ENCODE results near the gene EFL1.

The EFL1 gene

DNA sequence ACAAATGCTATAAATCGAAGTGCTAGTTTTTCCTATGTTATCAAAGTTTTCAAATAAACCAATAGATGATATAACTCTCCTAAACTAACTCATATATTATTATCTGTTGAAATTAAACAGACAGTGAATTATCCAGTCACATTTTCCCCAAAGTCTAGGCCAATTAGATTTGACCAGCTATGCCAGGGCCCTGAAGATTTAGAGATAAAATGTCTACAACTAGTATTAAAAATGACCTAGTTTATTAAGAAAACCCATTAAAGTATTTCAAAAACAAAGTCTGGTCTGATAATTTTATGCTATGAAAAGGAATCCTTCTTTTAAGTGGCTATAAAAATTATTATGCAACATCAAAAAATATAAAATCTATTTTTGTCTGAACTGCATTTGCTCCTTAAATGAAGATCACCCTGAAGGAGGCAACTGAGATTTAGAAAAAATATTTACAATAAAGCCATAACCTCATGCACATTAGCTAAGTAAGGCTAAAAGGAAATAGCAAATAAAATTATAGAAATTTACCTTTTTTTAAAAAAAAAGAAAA is 133.3 kb downstream of the EFL1 start:
- TF ChIP-seq, protein P1, sequence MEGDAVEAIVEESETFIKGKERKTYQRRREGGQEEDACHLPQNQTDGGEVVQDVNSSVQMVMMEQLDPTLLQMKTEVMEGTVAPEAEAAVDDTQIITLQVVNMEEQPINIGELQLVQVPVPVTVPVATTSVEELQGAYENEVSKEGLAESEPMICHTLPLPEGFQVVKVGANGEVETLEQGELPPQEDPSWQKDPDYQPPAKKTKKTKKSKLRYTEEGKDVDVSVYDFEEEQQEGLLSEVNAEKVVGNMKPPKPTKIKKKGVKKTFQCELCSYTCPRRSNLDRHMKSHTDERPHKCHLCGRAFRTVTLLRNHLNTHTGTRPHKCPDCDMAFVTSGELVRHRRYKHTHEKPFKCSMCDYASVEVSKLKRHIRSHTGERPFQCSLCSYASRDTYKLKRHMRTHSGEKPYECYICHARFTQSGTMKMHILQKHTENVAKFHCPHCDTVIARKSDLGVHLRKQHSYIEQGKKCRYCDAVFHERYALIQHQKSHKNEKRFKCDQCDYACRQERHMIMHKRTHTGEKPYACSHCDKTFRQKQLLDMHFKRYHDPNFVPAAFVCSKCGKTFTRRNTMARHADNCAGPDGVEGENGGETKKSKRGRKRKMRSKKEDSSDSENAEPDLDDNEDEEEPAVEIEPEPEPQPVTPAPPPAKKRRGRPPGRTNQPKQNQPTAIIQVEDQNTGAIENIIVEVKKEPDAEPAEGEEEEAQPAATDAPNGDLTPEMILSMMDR (IDR thresholded peaks at IDR 0.05; ENCODE audit: low read depth, low read length, missing control alignments), result no peak
- no peak for DNase-seq
- no peaks in the 10 kb centered on the region for H3K27me3 ChIP-seq (replicated peaks)
- in situ Hi-C loops (cut with HindIII; ENCODE audit: low pct_ligation_motif_present, low sequenced_read_pairs), result no loop called here
- H3K36me3 ChIP-seq (replicated peaks), result no peaks in the 10 kb centered on the region
- peak overlapping the region; percentile 73 for H3K27ac ChIP-seq
- no peak overlapping the region for H3K4me3 ChIP-seq (ENCODE audit: low read depth, low read length)

DNA sequence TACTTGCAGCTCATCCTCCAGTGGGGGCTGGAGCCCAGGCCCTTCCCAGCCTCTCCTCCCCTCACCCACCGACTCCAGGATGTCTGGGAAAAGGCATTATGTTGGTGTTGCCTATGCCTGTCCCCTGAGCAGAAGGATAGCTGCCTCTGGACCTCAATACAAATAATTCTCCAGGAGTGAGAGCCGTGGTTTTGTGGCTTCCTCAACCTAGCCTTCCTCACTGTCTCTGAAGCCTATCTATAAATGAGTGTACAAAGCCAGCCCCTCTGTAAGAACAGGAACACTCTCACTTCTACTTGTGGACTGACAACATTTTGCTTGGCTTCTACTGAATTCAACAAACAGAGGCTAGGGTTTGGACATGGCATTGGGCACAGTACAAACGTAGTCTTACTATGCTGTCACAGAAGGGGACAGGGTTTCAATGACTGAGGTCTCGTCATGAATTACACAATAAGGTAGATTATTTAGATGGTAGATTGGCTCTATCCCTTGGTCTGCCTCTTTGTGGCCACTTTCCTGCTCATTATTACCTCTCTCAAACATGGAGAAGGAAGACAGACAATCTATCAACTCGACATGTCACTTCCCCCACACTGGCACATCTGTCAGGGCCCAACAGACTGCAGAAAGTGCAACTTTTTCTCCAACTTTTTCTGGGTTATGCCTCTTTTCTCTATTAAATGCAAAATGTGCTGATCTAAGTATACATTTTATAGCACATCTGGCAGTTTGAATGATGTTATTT is 134.0 kb downstream of the EFL1 start:
- in situ Hi-C loops (cut with HindIII; ENCODE audit: low pct_ligation_motif_present, low sequenced_read_pairs), result no loop called here
- Histone ChIP-seq H3K36me3 (replicated peaks) (no peaks in the 10 kb centered on the region), H3K4me3 (ENCODE audit: low read depth, low read length) (no peak overlapping the region), H3K27me3 (replicated peaks) (no peaks in the 10 kb centered on the region), H3K27ac (peak overlapping the region; percentile 73)
- no peak for DNase-seq
- TF ChIP-seq, protein P1 (IDR thresholded peaks at IDR 0.05; ENCODE audit: low read depth, low read length, missing control alignments), result no peak

DNA sequence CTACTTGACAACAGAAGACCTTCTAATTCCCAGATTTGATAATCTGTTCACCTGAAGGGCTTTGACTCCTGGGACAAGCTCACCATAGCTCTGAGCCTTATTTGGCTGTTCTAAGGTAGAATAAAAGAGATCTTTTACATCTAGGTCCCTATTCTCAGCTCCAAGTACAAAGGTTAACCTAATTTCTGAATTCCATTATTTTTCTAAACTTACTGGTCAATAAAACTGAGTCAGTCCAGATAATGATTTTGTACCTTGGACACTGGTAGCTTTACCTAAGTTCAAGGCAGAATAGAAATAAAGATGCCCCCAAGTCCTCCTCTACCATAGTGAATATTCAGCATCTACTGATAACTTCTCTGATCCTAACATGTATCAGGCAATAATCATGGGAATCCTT is 135.0 kb downstream of the EFL1 start:
- H3K36me3 ChIP-seq (replicated peaks), result no peaks in the 10 kb centered on the region
- H3K27me3 ChIP-seq (replicated peaks), result no peaks in the 10 kb centered on the region
- in situ Hi-C loops (cut with HindIII; ENCODE audit: low pct_ligation_motif_present, low sequenced_read_pairs), result no loop called here
- TF ChIP-seq, protein P1 (IDR thresholded peaks at IDR 0.05; ENCODE audit: low read depth, low read length, missing control alignments), result no peak
- H3K4me3 ChIP-seq (ENCODE audit: low read depth, low read length), result no peak overlapping the region
- H3K27ac ChIP-seq, result no peak overlapping the region
- DNase-seq, result no peak

DNA sequence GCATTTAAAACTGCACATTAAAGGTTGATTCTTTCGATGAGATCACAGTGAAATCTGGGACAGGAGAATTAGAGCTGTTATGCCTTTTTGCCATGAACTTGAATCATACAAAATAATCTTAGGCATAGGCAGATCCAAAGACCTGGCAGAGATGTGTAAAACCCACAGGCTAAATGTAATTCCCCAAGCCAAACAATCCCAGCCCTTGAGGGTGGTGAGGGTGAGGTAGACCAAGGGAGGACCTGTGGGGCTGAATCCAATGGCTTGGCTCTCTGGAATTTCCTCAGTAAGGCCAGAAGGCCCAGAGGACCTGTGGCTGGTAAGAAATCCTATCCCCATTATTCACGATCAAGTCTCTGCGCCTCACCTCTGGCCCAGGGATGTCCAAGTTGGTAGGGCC is 136.2 kb downstream of the EFL1 start:
- Histone ChIP-seq H3K36me3 (replicated peaks) (no peaks in the 10 kb centered on the region), H3K4me3 (ENCODE audit: low read depth, low read length) (no peak overlapping the region), H3K27ac (no peak overlapping the region), H3K27me3 (replicated peaks) (no peaks in the 10 kb centered on the region)
- TF ChIP-seq, protein P1 (IDR thresholded peaks at IDR 0.05; ENCODE audit: low read depth, low read length, missing control alignments), result no peak
- in situ Hi-C loops (cut with HindIII; ENCODE audit: low pct_ligation_motif_present, low sequenced_read_pairs), result no loop called here
- no peak for DNase-seq

DNA sequence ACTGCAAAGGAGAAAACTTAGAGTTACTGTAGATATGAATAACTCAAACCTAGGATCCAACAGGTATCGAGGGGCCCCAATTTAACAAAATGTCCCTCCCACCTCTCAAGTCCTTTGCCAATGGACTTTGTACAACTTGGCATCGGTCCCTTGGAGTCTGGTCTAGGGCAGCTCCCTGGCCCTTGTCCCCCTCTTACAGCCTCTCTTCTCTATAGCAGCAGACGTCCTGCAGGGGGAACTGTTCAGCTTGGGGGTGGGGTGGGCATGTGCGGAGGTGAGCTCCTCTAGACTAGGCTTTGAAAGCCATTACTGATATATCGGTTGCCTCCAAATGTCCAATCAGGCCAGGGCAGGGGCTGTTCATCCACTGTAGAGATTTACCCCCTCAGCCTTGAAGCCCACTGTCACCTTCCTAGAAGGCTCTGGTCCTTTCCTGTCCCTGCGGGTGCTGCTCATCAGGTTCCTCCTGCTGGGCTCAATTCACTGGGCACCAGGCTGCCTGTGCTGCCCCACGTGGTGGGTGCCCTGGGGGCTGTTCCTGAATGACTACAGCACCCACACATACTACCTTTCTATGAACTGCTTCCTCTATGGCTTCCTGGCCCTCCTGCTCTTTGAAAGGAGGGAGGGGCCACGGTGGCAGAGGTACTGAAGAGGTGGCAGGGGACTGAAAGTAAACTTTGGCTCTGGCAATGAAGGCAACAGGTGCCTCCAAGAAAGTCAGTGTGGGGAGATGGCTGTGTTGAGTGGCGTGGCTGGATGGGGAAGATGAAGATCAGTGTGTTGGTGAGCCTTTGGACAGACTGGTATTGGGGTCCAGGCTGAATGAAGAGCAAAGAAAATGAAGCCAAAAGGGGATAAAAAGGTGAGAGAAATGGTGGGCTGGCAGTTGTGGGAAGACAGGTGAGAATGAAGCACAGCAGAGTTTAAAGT is 137.9 kb downstream of the EFL1 start:
- TF ChIP-seq, protein P1 (IDR thresholded peaks at IDR 0.05; ENCODE audit: low read depth, low read length, missing control alignments), result peak; percentile 23
- Histone ChIP-seq H3K36me3 (replicated peaks) (no peaks in the 10 kb centered on the region), H3K27me3 (replicated peaks) (no peaks in the 10 kb centered on the region), H3K4me3 (ENCODE audit: low read depth, low read length) (no peak overlapping the region), H3K27ac (no peak overlapping the region)
- DNase-seq, result no peak
- in situ Hi-C loops (cut with HindIII; ENCODE audit: low pct_ligation_motif_present, low sequenced_read_pairs), result no loop called here

Data from brain microvascular endothelial cell (primary cell).